NCI-H2029 treated with DMSO at 0.1 percent for 48 hours (cell line): Measurements from ENCODE around the gene SLC25A13.
A peak's percentile ranks its signal among the peaks of the same experiment; 100 is the strongest.

Experiments used
- DNase-seq: peaks from one replicate; lab custom pipeline; 2025; lab: John Stamatoyannopoulos, UW

The SLC25A13 gene

GRCh38 chr7:96090756-96091155 is 231.1 kb downstream of the SLC25A13 start:
- DNase-seq, result no peak

DNA sequence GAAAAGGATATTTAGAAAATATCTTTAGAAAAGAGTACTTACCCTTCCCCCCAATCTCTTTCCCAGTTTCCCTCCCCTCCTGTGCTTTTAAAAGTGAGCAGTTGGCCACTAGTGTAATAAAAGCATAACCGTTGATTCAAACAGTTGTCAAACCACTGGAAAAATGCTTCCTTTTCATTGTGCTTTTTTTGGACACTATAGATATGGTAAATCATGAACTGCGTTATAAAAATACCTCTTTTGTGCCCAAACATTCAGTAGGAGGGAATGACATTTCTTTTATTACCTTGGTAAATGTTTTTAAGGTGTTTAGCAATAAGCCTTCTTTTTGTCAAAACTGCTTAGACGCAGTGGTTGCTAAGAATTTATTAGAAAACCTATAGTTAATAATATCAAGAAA is 232.4 kb downstream of the SLC25A13 start:
- no peak for DNase-seq

DNA sequence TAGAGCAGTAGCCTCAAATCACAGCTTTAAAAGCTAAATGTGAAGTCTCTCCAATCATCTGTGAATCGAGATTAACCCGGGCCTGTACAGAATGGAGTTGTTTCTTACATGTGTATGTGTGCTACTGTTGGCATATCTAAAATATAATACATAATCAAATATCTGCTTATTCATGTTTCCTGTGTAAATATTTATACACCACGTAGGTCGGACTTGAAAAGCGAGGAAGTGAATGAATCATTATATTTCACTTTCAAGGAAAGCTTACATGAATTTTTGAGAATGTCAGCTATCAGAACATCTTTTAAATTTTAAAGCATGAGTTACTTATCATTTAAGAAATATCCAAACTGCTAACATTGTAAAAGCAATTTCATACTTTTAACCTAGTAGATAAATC is 233.3 kb downstream of the SLC25A13 start:
- peak; percentile 29 for DNase-seq

- DNase-seq, result no peak
Observed at GRCh38 chr7:96085953-96086352, 235.9 kb downstream of the SLC25A13 start.

- DNase-seq, result no peak
Observed at GRCh38 chr7:96084881-96085553, 236.9 kb downstream of the SLC25A13 start.

DNA sequence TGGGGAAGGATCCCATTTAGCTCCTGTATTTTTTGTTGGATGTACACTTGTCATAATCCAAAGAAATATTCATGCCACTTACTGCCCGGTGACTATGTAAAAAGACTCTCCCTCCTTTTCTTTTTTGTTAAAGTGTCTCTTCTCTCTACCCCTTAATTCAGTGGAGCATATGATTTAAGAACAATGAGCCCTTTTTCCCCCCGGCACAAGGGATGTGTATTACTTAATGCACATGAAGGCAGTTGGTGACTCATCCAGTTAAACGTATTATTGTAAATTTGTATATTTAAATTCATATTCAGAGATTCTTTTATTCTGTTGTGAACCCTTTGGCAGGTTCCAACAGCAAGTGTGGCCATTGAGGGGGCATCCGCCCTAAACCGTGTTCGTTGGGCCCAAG is 241.9 kb downstream of the SLC25A13 start:
- no peak for DNase-seq

GRCh38 chr7:96076350-96076707 is 245.6 kb downstream of the SLC25A13 start:
- DNase-seq, result peak; percentile 14

- peak; percentile 61 for DNase-seq
Observed at GRCh38 chr7:96075510-96076349, 246.2 kb downstream of the SLC25A13 start.

DNA sequence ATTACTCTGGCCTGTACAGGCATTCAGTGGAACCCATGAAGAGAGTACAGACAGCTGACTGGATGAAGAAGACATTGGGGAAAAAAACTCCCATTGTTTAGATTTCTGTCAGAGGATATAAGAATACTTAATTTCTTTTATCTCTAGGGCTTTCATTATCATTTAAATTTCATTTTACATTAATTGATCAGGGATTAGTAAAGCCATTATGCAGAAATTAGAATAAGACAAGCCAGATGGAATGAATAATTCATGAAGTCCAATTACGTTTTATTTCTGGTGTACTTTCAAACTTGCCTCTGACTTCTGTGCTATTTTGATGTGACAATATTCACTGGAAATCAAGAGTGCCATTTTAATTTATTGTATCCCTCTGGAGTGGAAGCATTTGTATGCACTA is 247.0 kb downstream of the SLC25A13 start:
- DNase-seq, result no peak
